Putamen (tissue), 1 donor: ENCODE results near the gene NPIPA8.
"Not testable (repeated sequence)": the region's sequence is repeated elsewhere in the genome, so short reads cannot be mapped to it uniquely, and the experiment has no call there.

ENCODE experiments used
- DNase-seq: peaks from one replicate; pipeline ENCODE4 v3.0.0-alpha.2; 2016; ENCODE audit warnings: low spot score

NPIPA8 gene

DNA sequence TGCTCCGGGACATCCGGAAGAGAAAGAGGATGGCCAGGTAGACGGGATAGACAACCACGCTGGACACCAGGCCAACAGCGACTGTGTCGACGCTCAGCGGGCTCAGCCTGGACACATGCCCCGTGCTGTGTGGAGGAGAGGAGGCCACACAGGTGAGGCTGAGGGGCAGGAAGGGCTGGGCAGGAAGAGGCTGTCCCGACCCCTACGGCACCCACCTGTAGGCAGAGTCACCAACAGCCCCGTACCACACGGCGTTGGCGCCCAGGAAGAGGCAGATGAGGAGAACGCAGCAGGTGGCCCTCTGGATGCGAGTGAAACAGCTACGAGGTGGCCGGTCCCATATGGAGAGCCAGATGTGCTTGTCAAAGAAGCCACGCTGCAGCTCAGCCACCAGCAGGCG is at the start of gene NPIPA8:
Gene NPIPA8, minus strand, starts transcription at position 101 of the 400 bp plus-strand sequence. CDS start 4,074 bp downstream, outside the sequence.
- DNase-seq: not testable (repeated sequence)

- not testable (repeated sequence) for DNase-seq
Measured at GRCh38 chr16:18385285-18385684, 48.7 kb upstream of the NPIPA8 start.

GRCh38 chr16:18384869-18385268 is 48.3 kb upstream of the NPIPA8 start:
- not testable (repeated sequence) for DNase-seq

DNA sequence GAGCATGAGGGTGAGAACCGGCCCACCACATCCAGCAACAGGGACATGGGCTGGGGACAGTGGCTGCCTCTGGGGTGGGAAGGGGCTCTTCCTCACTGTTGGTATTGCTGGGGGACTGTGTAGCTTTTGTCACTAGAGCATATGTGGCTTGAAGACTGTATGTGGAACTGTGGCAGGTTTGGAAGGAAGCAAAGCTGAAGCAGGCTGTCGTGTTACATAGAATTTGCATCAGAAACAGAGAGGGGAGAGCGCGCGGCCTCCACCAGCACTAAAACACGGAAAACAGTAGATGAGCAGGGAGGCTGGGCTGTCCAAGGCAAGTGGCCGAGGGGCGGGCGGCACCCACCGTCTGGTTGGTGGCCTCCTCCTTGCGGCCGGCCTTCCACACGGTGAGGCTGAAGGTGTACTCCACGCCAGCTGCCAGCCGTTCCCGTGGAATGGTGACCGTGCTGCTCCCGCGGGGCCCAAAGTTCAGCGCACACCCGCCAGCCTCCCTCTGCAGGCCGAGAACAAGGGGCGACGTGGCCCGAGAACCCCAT is 47.6 kb upstream of the NPIPA8 start:
- DNase-seq: not testable (repeated sequence)

DNA sequence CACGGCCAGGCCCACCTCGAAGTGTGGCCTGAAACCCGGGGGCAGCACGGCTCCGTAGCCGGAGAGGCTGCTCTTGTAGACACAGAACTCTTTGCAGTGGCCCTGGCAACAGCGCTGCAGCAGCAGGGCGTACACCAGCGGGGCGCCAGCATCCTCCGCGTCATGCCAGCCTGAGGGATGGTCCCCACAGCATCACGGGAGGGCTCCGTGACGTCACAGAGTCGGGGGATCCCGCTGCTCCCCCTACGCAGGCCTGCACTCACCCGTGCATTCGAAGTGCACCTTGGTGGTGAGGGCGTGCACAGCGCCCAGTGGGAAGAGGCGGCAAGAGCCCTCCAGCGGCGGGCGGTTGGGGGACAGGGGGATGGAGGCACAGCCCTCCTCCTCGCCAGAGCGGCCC is 46.2 kb upstream of the NPIPA8 start:
- not testable (repeated sequence) for DNase-seq

GRCh38 chr16:18347742-18348141 is 11.2 kb upstream of the NPIPA8 start:
- DNase-seq: not testable (repeated sequence)

GRCh38 chr16:18346993-18347392 is 10.5 kb upstream of the NPIPA8 start:
- DNase-seq: not testable (repeated sequence)

DNA sequence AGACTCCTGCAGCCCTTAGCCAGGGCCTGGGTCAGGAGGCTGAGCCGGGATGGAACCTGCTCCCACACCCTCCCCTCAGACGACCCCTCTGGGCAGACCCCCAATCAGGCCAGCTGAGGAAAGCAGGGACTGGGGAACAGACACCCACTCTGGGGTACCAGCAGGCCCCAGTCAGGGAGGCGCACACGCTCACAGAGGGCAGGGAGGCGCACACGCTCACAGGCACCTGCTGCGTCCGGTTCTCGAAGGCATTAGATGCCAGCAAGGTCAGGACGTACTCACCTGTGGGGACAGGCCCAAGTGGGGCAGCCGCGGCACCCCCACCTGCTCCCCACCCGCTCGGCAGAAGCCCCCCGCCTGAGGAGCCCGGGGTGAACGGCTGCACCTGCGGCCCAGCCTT is 8.1 kb upstream of the NPIPA8 start:
- not testable (repeated sequence) for DNase-seq

DNA sequence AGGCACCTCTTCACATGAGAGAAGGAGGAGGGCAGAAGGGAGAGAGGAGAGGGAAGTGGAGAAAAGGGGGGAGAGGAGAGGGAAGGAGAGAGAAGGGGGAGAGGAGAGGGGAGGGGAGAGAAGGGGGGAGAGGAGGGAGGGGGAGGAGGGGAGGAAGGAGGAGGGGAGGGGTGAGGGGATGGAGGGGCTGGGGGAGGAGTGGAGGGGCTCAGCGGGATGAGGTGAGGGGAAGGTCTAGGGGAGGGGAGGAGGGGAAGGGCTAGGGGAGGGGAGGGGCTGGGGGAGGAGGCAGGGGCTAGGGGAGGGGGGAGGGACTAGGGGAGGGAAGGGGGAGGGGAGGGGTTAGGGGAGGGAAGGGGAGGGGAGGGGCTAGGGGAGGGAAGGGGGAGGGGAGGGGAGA is 5.5 kb upstream of the NPIPA8 start:
- DNase-seq: not testable (repeated sequence)

- DNase-seq: not testable (repeated sequence)
Measured at GRCh38 chr16:18341417-18341960, 5.0 kb upstream of the NPIPA8 start.

GRCh38 chr16:18339210-18339609 is 2.7 kb upstream of the NPIPA8 start:
- DNase-seq: not testable (repeated sequence)

GRCh38 chr16:18311811-18312210 is 24.7 kb downstream of the NPIPA8 start:
- not testable (repeated sequence) for DNase-seq

GRCh38 chr16:18309159-18309558 is 27.4 kb downstream of the NPIPA8 start:
- DNase-seq: not testable (repeated sequence)

DNA sequence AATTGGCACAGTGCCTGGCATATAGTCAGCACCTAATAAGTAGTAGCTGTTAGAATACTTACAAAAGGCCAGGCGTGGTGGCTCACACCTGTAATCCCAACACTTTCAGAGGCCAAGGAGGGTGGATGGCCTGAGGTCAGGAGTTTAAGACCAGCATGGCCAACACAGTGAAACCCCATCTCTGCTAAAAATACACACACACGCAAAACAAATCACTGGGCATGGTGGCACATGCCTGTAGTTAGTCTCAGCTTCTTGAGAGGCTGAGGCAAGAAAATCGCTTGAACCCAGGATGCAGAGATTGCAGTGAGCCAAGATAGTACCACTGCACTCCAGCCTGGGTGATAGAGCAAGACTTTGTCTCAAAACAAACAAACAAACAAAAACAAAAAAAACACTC is 29.3 kb downstream of the NPIPA8 start:
- DNase-seq: not testable (repeated sequence)

DNA sequence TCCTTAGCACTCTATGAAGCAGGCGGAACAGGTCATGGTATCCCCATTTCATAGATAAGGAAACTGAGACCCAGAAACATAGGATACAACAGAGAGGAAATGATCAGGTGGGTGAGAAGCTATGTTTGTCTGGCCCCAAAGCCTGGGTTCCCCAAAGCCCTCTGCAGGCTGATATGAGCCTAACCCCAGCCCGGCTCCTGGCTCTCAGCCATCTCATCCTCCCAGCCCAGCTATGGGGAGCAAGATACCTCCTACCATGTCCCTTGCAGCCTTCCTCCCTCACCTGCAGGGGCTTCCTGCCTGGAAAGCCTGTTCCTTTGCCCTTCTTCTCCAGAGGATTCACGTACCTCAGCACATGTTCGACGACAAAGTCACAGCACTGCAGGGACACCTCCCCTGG is 30.5 kb downstream of the NPIPA8 start:
- not testable (repeated sequence) for DNase-seq

GRCh38 chr16:18303059-18303706 is 33.4 kb downstream of the NPIPA8 start:
- not testable (repeated sequence) for DNase-seq

DNA sequence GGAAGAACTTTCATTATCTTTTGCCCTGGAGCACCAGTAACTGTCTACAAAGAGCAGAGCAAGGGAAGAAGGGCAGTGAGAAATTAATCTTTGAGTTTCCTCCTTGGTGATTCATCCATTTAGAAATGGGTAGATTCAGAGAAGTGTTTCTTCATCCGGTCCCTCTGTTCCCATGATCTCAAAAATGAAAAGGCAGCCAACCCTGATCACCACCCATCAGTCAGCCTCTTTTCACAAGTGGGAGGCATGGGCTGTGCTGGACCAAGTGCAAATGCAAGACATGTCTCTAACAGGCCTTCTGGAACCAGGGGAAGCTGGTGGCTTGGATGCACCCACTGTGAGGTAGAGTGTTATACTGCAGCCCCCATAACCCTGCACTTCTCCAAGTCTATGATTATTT is 38.8 kb downstream of the NPIPA8 start:
- DNase-seq: not testable (repeated sequence)

DNA sequence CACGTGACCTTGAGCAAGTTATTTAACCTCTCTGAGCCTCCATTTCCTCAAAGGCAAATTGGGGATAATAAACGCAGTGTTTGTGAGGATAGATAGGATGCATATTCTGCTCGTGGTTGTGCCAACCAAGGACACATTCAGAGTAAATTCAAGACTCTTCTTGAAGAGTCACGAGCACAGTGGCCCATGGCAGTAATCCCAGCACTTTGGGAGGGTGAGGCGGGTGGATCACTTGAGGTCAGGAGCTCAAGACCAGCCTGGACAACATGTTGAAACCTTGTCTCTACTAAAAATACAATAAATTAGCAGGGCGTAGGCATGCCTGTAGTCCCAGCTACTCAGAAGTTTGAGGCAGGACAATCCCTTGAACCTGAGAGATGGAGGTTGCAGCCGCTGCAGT is 39.6 kb downstream of the NPIPA8 start:
- not testable (repeated sequence) for DNase-seq

GRCh38 chr16:18294371-18294770 is 42.2 kb downstream of the NPIPA8 start:
- DNase-seq: not testable (repeated sequence)

DNA sequence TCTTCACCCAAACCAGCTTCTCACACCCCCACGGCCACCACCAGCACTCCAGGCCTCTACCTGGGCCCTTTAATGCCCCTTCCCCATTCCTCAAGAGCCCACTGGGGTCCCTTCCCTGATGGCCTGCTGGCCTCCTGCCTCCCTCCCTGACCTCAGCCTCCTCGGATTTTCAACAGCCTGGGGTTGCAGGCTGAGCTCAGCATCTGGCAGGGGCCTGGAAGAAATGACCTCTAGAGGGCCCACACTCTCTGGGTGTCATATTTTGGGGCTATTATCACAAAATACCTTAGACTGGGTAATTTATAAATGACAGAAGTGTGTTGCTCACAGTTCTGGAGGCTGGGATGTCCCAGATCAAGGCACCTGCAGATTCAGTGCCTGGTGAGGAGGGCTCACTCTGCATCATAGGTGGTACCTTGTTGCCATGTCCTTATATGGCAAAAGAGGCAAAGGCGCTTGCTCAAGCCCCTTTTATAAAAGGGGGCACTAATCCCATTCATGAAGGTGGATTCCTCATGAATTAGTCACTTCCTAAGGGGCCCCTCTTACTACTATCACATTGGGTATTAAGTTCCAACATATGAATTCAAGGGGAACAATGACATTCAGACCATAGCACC is 43.1 kb downstream of the NPIPA8 start:
- DNase-seq: not testable (repeated sequence)

- not testable (repeated sequence) for DNase-seq
Measured at GRCh38 chr16:18290959-18291358, 45.6 kb downstream of the NPIPA8 start.

DNA sequence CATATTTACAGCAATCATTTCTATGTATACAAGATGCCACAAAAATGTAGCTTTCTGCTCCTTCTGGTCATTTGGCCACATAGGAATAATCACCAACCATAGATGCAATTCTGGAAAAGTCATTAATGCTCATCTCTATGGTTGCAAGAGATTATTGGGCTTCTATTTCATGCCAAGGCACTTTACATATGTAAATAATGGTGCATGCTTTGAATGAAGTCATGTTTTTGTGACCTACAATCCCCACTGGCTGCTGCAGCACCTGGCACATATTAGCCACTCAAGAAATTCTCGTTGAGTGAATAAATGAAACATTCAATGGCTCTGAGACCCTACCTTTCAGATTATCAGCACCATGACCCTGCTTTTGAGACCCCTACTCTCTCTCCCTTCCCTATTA is 50.2 kb downstream of the NPIPA8 start:
- DNase-seq: not testable (repeated sequence)

DNA sequence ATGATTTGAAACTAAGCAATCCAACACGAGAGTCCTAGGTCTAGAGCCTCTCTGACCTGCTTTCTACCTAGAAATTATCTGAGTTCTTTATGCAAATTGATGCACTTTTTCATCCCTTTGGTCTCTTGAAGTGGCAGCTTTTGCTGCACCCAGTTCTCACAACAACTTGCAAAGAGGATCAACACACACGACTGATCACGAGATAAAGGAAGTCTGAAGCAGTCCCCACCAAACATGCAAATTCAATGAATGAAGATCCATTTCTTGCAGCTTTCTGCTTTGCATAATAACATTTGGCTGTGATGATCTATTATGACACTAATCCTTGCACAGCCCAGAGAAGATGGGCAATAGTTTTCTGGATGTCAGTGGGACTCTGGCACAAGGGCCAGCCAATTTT is 56.2 kb downstream of the NPIPA8 start:
- not testable (repeated sequence) for DNase-seq
